Right atrium auricular region (tissue), 2 donors: Measurements from ENCODE around the gene OR2M2. TPM values are rescaled to one million over a fixed set of nuclear protein-coding genes. Genes with fewer than 3 reads are reported as not detected.

Experiments
- DNase-seq: peaks from one replicate; pipeline ENCODE4 v3.0.0-alpha.2; 2019; ENCODE audit warnings: low spot score
- H3K27ac ChIP-seq, 2 donors: fragments of 200-600 bp; sonication (generic); 1 replicate in 1 of 2; 2 replicates in 1 of 2; pipeline ENCODE4 v1.5.1; 2016 to 2019
- H3K27me3 ChIP-seq, 2 donors: fragments of 200-600 bp; sonication (generic); one replicate each; pipeline versions ENCODE4 v1.5.1 to v1.6.0; 2017 to 2019
- H3K36me3 ChIP-seq: fragments of 200-600 bp; sonication (generic); one replicate; pipeline ENCODE4 v1.5.1; 2016
- H3K4me1 ChIP-seq, 2 donors: fragments of 200-600 bp; sonication (generic); one replicate each; pipeline versions ENCODE4 v1.5.1 to v1.6.0; 2017 to 2019
- H3K4me3 ChIP-seq, 2 donors: fragments of 200-600 bp; sonication (generic); 1 replicate in 1 of 2; 2 replicates in 1 of 2; pipeline ENCODE4 v1.5.1; 2017 to 2019; ENCODE audit warnings: mild to moderate bottlenecking in 1 of 2, moderate library complexity in 1 of 2
- H3K9me3 ChIP-seq, 2 donors: fragments of 200-600 bp; sonication (generic); one replicate each; pipeline ENCODE4 v1.5.1; 2019
- total RNA-seq, 2 donors: library from RNA; depleted of rRNA; stranded (reverse); fragments of >200 nt; gene quantifications; one replicate each; pipeline ENCODE4 v1.1.0, GENCODE V29; 2016
- TF ChIP-seq, protein P1 (sequence below), 2 donors: fragments of 200-600 bp; sonication (generic); IDR thresholded peaks; one replicate each; pipeline ENCODE4 v1.5.1; 2019; ENCODE audit warnings: antibody characterized with exemption in 2 of 2

Gene OR2M2, protein sequence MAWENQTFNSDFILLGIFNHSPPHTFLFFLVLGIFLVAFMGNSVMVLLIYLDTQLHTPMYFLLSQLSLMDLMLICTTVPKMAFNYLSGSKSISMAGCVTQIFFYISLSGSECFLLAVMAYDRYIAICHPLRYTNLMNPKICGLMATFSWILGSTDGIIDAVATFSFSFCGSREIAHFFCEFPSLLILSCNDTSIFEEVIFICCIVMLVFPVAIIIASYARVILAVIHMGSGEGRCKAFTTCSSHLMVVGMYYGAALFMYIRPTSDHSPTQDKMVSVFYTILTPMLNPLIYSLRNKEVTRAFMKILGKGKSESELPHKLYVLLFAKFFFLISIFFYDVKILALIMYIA
- total RNA-seq = not detected

DNA sequence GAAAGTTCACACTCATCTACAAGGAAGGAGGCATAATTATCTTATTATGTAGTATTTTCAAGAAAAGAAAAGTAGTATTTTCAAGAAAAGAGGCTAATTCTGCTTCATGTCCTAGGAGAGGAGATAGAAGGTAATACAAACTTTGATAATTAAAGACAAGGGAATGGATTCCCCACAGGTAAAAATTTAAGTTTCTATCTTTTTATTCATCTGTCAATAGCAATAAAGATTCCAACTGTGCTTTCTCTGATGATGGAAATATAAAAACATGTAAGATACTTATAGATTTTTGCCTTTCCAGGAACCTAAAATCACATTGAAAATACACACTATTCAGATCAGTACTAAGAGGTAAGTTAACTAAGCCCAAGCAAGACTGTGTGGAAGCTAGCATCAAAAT, at the start of gene OR2M2:
Gene OR2M2, plus strand, starts transcription at position 301 of the 400 bp plus-strand sequence. CDS start 5,165 bp downstream, outside the sequence.
- no peak for DNase-seq
- H3K9me3 ChIP-seq = no peaks in the 10 kb centered on the region
- H3K27ac ChIP-seq = no peak within 1 kb of the TSS
- TF ChIP-seq, protein P1, sequence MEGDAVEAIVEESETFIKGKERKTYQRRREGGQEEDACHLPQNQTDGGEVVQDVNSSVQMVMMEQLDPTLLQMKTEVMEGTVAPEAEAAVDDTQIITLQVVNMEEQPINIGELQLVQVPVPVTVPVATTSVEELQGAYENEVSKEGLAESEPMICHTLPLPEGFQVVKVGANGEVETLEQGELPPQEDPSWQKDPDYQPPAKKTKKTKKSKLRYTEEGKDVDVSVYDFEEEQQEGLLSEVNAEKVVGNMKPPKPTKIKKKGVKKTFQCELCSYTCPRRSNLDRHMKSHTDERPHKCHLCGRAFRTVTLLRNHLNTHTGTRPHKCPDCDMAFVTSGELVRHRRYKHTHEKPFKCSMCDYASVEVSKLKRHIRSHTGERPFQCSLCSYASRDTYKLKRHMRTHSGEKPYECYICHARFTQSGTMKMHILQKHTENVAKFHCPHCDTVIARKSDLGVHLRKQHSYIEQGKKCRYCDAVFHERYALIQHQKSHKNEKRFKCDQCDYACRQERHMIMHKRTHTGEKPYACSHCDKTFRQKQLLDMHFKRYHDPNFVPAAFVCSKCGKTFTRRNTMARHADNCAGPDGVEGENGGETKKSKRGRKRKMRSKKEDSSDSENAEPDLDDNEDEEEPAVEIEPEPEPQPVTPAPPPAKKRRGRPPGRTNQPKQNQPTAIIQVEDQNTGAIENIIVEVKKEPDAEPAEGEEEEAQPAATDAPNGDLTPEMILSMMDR (IDR thresholded peaks at IDR 0.05) = no peak
- H3K4me1 ChIP-seq = no peaks in the 10 kb centered on the region
- H3K36me3 ChIP-seq = no peaks in the 10 kb centered on the region
- H3K4me3 ChIP-seq = no peak within 1 kb of the TSS
- no peaks in the 10 kb centered on the region for H3K27me3 ChIP-seq

DNA sequence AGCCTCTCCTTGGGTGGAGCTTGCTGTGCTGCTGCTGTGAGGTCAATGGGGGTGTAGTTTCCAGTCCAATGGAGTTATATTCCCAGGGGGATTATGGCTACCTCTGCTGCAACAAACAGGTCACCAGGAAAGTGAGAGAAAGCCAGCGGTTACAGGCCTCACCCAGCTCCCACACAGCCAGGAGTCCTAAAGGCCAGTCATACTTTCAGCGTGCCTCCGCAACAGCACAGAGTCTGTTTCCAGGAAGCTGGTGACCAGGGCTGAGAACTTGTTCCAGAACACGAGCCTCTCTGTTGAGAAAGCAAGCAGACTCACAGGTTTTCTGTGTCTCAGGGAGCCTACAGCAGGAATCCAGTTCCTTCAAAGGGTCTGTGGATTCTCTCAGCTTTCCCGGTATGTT, 47.0 kb upstream of the OR2M2 start:
- H3K36me3 ChIP-seq = no peaks in the 10 kb centered on the region

DNA sequence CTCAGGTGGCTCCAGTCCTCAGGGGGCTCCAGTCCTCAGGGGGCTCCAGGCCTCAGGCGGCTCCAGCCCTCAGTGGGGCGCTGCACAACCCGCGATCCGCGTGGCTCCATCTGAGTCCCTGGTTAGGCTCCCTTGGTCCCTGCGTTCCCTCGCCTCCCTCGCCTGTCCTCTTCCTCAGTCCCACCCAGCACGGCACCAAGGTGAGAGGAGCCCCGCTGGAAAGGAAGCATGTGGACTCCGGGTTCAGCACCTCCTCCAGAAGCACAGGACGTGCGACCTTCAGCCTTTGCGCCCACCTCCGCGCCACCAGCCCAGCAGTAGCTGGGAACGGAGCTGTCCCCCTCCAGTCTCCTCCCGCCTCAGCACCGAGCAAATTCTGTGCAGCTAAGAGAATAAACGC, 37.8 kb upstream of the OR2M2 start:
- no peaks in the 10 kb centered on the region for H3K4me1 ChIP-seq
- H3K27me3 ChIP-seq = no peaks in the 10 kb centered on the region
- DNase-seq = no peak
- H3K4me3 ChIP-seq = no peak overlapping the region
- H3K9me3 ChIP-seq = peaks cover 0 to 4% of the 10 kb centered on the region in 2 donors
- H3K36me3 ChIP-seq = no peaks in the 10 kb centered on the region
- TF ChIP-seq, protein P1 (IDR thresholded peaks at IDR 0.05) = no peak
- H3K27ac ChIP-seq = no peak overlapping the region

More for the DNA sequence above, 47.0 kb upstream of the OR2M2 start:
- Histone ChIP-seq H3K27ac (no peak overlapping the region), H3K4me3 (no peak overlapping the region), H3K27me3 (no peaks in the 10 kb centered on the region), H3K9me3 (no peaks in the 10 kb centered on the region), H3K4me1 (no peaks in the 10 kb centered on the region)
- TF ChIP-seq, protein P1 (IDR thresholded peaks at IDR 0.05) = no peak
- DNase-seq = no peak

- no peaks in the 10 kb centered on the region for H3K36me3 ChIP-seq
- no peak overlapping the region for H3K4me3 ChIP-seq
- no peak for DNase-seq
- H3K27ac ChIP-seq = no peak overlapping the region
- TF ChIP-seq, protein P1 (IDR thresholded peaks at IDR 0.05) = no peak
- H3K27me3 ChIP-seq = no peaks in the 10 kb centered on the region
- no peaks in the 10 kb centered on the region for H3K9me3 ChIP-seq
- no peaks in the 10 kb centered on the region for H3K4me1 ChIP-seq
Observed at GRCh38 chr1:248140846-248141245, 33.8 kb upstream of the OR2M2 start.

DNA sequence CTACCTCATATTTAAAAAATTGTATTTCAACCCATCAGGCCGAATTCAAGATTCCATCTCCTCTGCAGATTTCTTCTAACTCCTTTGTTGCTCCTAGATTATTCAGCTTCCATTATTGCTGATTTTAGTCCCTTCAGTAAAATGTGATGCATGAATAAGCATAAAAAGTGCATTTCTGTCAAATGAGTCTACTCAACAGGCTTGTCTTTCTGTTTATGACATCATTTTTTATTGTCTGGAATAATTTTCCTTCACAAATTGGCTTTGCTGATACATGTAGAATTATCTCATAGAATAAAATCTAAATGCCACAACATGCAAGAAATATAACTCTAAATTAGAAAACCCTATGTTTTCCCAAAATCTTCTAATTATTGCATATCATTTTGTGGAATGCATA, 31.3 kb upstream of the OR2M2 start:
- peaks cover 0 to 14% of the 10 kb centered on the region in 2 donors for H3K9me3 ChIP-seq
- TF ChIP-seq, protein P1 (IDR thresholded peaks at IDR 0.05) = no peak
- no peaks in the 10 kb centered on the region for H3K36me3 ChIP-seq
- no peak overlapping the region for H3K4me3 ChIP-seq
- no peaks in the 10 kb centered on the region for H3K27me3 ChIP-seq
- H3K27ac ChIP-seq = no peak overlapping the region
- no peak for DNase-seq
- H3K4me1 ChIP-seq = no peaks in the 10 kb centered on the region
